Stimulated activated CD4-positive, alpha-beta T cell treated with anti-CD3 and anti-CD28 coated beads, Interleukin-4, amount 100 ng/mL, for 48 hours (primary cell): ENCODE measurements around the gene JDP2.
"Not testable (repeated sequence)": the region's sequence is repeated elsewhere in the genome, so short reads cannot be mapped to it uniquely, and the experiment has no call there.

Experiments used
- DNase-seq, 2 donors: peaks; one replicate each; pipeline ENCODE4 v3.0.0-alpha.2; 2020; ENCODE audit warnings: low read depth in 2 of 2

JDP2 gene

DNA sequence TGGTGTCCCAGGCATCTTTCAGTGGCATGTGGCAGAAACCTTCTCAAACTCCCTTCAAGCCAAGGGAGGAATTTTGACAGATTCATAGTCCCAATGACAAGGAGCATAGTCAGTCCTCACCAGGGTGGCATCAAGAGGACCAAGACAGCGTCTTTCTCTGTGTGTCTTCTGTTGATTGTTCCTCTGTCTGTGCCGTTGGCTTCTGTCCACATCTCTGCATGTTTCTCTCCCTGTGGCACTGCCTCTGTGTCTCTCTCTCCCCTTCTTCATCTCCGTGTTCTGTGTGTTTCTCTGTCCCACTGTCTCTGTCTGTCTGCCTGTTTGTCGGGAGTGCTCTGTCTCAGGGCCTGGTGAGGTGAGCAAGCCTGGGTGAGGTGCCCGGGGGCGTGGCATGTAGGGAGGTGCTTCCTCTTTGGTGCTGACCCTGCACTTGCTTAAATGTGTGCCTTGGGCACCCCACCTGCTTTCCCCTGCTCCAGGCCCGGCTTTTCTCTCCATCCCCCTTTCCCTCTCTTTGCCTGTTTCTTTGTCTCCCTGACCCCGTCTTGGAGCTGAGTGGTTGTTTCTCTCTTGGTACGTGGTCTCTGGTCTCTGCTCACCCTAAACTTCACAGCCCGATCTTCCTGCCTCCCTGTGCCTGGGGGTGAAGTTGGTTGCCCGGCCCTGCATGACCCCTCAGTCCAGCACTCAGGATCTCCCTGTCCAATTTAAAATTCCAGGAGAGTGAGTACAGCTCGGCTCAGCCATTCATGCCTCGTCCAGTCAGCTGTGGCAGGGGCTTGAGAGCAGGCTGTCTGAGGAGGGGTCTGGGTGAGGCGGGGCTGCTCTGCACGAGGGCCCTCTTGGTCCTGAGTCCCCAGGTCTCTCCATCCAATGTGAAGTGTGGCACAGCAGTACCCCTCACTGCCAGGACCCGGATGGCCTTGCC is 28.5 kb downstream of the JDP2 start:
- no peak for DNase-seq

GRCh38 chr14:75456997-75457335 is 29.1 kb downstream of the JDP2 start:
- DNase-seq = no peak

- no peak for DNase-seq
These were observed 29.9 kb downstream of the JDP2 start for GRCh38 chr14:75457648-75458165.

- DNase-seq = no peak
These were observed 30.5 kb downstream of the JDP2 start for GRCh38 chr14:75458305-75458704.

- DNase-seq = no peak
These were observed 31.4 kb downstream of the JDP2 start for GRCh38 chr14:75459099-75459741.

- DNase-seq = no peak
These were observed 32.0 kb downstream of the JDP2 start for GRCh38 chr14:75459791-75460190.

- DNase-seq = no peak
These were observed 32.6 kb downstream of the JDP2 start for GRCh38 chr14:75460394-75460793.

DNA sequence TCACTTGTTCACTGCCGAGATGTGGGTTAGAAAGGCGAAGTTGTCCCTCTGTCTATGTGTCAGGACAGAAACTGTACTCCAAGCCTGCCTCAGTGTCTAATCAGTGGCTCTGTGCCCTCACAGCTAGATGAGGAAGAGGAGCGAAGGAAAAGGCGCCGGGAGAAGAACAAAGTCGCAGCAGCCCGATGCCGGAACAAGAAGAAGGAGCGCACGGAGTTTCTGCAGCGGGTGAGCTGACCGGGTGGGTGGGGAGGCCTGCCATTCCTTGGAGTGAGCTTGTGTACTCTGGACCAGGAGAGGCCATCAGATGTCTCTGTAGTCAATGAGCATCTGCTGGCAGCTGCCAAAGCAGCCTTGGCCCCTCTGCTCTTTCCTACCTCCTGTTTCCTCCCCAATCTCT is 33.5 kb downstream of the JDP2 start:
- DNase-seq = no peak

GRCh38 chr14:75461755-75462349 is 34.0 kb downstream of the JDP2 start:
- no peak for DNase-seq

- no peak for DNase-seq
These were observed 36.8 kb downstream of the JDP2 start for GRCh38 chr14:75464626-75465025.

- DNase-seq = no peak
These were observed 39.9 kb downstream of the JDP2 start for GRCh38 chr14:75467763-75468162.

GRCh38 chr14:75469164-75469563 is 41.3 kb downstream of the JDP2 start:
- DNase-seq = no peak

DNA sequence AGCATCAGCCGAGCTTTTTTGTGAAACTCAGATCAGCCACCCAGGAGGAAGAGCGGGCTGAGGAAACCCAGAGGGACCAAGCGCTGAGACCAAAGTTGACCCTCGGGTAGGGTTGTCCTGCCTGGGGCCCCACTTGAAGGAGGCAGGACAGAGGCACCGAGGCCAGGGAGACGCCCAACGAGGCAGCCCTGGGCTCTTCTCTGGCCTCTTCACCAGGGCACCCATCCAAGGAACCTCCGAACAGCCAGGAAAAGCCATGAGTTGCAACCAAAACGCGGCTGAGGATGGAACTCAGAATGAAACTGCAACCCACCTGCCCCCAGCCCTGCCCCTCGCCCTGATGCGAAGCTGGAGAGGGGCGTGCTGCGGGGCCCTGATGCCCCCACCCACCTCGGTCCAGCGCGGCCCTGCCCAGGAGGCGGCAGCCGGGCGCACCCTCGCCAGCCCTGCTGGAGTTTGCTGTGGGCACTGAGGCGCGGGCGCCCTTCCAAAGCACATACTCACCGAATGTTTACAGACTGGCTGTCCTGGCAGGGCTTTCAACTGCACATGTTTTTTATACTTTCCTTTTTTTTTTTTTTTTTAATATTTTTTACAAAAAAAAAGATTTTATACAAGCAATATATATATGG is 41.9 kb downstream of the JDP2 start:
- DNase-seq = no peak

- DNase-seq = no peak
These were observed 42.5 kb downstream of the JDP2 start for GRCh38 chr14:75470238-75470797.

DNA sequence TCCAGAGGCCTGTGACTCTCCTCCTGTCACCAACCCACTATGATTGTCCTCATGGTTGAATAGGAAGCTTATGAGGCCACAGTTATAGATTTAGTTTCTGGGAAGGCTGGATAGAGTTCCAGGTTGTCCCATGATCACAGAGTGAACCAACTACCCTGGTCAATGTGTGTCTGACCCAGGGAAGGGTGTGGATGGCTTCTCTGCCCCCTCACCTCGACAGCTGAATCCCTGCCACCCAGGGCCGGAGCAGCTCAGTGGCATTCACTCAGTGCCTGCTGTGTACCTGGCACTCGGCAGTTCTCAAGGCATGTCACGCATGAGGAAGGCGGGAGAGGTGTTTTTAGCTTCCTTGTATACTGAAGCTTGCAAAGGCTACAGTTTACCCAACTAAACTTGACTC is 43.2 kb downstream of the JDP2 start:
- DNase-seq = no peak

DNA sequence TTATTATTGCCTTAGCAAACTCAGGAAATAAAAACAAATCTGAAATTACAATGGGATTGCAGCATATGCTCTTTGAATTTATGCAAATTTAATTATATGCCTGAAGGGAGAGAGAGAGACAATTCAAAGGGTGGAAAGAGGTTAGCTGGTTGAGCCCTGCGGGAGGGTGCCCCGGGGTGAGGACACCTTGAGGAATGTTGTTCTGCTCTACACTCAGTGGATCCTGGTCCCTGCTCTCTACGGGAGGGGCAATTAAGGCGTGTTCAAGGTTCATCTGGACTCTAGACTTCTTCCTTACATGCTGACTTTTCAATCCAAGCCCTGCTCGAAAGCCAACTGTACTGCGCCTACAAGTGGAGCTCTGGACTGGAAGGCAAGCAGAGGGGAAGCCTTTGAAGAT is 46.3 kb downstream of the JDP2 start:
- not testable (repeated sequence) for DNase-seq

- DNase-seq = no peak
These were observed 48.6 kb downstream of the JDP2 start for GRCh38 chr14:75476274-75476995.

DNA sequence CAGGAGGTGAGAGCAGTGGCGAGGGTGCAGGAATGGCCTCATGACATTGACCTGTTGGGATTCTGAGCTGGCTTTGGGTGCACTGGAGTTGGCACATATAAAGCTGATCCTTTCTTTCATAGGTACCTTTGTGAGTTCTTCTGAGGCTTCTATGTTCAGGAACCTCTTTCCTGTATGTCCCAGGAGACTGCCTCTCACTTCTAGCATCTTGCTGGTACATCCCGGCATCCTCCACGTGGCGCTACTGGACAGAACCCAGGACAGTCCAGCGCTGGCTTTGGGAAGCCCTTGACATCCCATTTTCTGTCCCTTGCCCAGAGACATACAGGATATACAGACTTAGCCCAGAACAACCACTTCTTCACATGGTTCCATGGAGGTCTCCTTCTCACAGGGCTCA is 50.1 kb downstream of the JDP2 start:
- no peak for DNase-seq

GRCh38 chr14:75479770-75480600 is 52.2 kb downstream of the JDP2 start:
- no peak for DNase-seq

DNA sequence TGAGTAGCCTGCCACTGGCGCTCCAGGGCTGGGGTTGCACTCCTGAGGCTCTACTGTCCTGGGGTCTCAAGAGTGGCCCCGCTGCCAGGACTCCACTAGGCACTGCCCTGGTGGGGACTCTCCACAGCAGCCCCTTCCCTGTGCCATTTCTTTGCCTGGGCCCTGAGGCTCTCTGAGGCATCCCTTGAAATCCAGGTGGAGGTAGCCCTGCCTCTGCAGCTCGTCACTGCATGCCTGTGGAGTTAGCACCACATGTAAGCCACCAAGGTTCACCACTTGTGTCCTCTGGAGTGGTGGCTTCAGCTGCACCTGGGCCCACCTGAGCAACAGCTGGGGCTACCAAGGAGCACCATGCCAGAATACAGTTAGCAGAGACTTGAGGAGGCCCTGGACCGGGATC is 54.5 kb downstream of the JDP2 start:
- DNase-seq = no peak
